H1 (cell line): ENCODE measurements around the gene CAMTA1. TPM values are rescaled to one million over a fixed set of nuclear protein-coding genes. Genes with fewer than 3 reads are reported as not detected.

ENCODE experiments used
- CTCF ChIA-PET: fragments of 300-600 bp; sonication (Branson Sonifier 250); formaldehyde crosslinking; loops from one replicate; lab custom pipeline; 2021; ENCODE audit not compliant: partially characterized antibody; lab: Charles Lee
- POLR2A ChIA-PET: fragments of 300-600 bp; sonication (Branson Sonifier 250); formaldehyde crosslinking; loops from one replicate; lab custom pipeline; 2021; ENCODE audit warnings: inconsistent platforms; ENCODE audit not compliant: partially characterized antibody; lab: Charles Lee
- DNase-seq, 2 experiments: peaks; one replicate each; pipeline versions ENCODE4 v3.0.0 to v3.0.0-alpha.2; 2010 to 2022; ENCODE audit warnings: low spot score in 2 of 2, low read depth in 1 of 2, mixed read lengths in 1 of 2
- FAIRE-seq: peaks from 2 replicates; lab custom pipeline; 2011; peaks lifted over from hg19 to GRCh38; lab: Jason Lieb, UNC
- H2AFZ ChIP-seq: 2 replicates; pipeline ENCODE4 v1.8.1; 2012; ENCODE audit warnings: low read length, inconsistent platforms
- H2AK5ac ChIP-seq: 2 replicates; pipeline ENCODE4 v1.6.1; 2013; ENCODE audit warnings: low read depth, low read length
- H2BK120ac ChIP-seq: replicated peaks from 2 replicates; pipeline ENCODE3; 2013; ENCODE audit warnings: low read depth, low read length, inconsistent platforms
- H2BK12ac ChIP-seq: 2 replicates; pipeline ENCODE4 v1.6.1; 2013; ENCODE audit warnings: low read depth, low read length
- H2BK15ac ChIP-seq: 2 replicates; pipeline ENCODE4 v1.6.1; 2013; ENCODE audit warnings: low read length
- H2BK20ac ChIP-seq: 2 replicates; pipeline ENCODE4 v1.6.1; 2013; ENCODE audit warnings: low read length
- H2BK5ac ChIP-seq: 2 replicates; pipeline ENCODE4 v1.6.1; 2013; ENCODE audit warnings: low read depth, low read length
- H3K14ac ChIP-seq: 2 replicates; pipeline ENCODE4 v1.6.1; 2013; ENCODE audit warnings: inconsistent platforms; ENCODE audit not compliant: insufficient read length
- H3K18ac ChIP-seq: 2 replicates; pipeline ENCODE4 v1.6.1; 2013; ENCODE audit warnings: low read length; ENCODE audit errors: extremely low read depth
- H3K23ac ChIP-seq: 2 replicates; pipeline ENCODE4 v1.6.1; 2013; ENCODE audit warnings: inconsistent platforms; ENCODE audit not compliant: insufficient read length
- H3K23me2 ChIP-seq: 2 replicates; pipeline ENCODE4 v1.6.1; 2013; ENCODE audit warnings: low read depth, low read length
- H3K27ac ChIP-seq: 2 replicates; pipeline ENCODE4 v1.6.1; 2011; ENCODE audit warnings: low read depth, low read length, inconsistent platforms
- H3K27me3 ChIP-seq, 4 experiments: replicated peaks in 1 of 4; 1 replicate in 1 of 4; 2 replicates in 3 of 4; pipeline versions ENCODE4 v1.6.1 to v1.8.1; 2011 to 2013; ENCODE audit warnings: low read length in 3 of 4, mild to moderate bottlenecking in 3 of 4, inconsistent platforms in 2 of 4, mixed read lengths in 2 of 4, moderate library complexity in 1 of 4; ENCODE audit not compliant: control insufficient read depth in 3 of 4, insufficient read depth in 3 of 4; ENCODE audit errors: extremely low read depth in 1 of 4
- H3K36me3 ChIP-seq, 4 experiments: 2 replicates each; pipeline versions ENCODE4 v1.6.1 to v1.8.1; 2011 to 2013; ENCODE audit warnings: mild to moderate bottlenecking in 4 of 4, low read length in 3 of 4, moderate library complexity in 2 of 4, control low read depth in 1 of 4, inconsistent platforms in 1 of 4; ENCODE audit not compliant: insufficient read depth in 4 of 4, control insufficient read depth in 2 of 4
- H3K4ac ChIP-seq: replicated peaks from 2 replicates; pipeline ENCODE3; 2013; ENCODE audit warnings: low read length, low read depth, mixed read lengths, inconsistent platforms; ENCODE audit not compliant: insufficient read length
- H3K4me1 ChIP-seq, 4 experiments: replicated peaks in 1 of 4; 1 replicate in 1 of 4; 2 replicates in 3 of 4; pipeline versions ENCODE4 v1.6.1 to v1.8.1; 2011 to 2013; ENCODE audit warnings: low read length in 3 of 4, inconsistent platforms in 2 of 4, mixed read lengths in 1 of 4; ENCODE audit not compliant: insufficient read depth in 4 of 4, control insufficient read depth in 3 of 4
- H3K4me2 ChIP-seq, 2 experiments: 2 replicates each; pipeline versions ENCODE4 v1.6.1 to v1.8.1; 2011 to 2013; ENCODE audit warnings: low read depth in 2 of 2, low read length in 2 of 2, control low read depth in 1 of 2, inconsistent platforms in 1 of 2, mild to moderate bottlenecking in 1 of 2; ENCODE audit not compliant: insufficient read depth in 1 of 2
- H3K4me3 ChIP-seq, 4 experiments: fragments of 200-600, 300-600 bp in 1 of 4; sonication (generic), shearing (Covaris generic), sonication (Bioruptor Twin) in 1 of 4; 2 replicates each; pipeline versions ENCODE4 v1.5.1 to v1.8.1; 2011 to 2016; ENCODE audit warnings: low read length in 4 of 4, low read depth in 3 of 4, control low read depth in 2 of 4, inconsistent platforms in 2 of 4, mild to moderate bottlenecking in 2 of 4, mixed read lengths in 1 of 4, moderate library complexity in 1 of 4; ENCODE audit not compliant: insufficient read depth in 2 of 4; ENCODE audit errors: extremely low read depth in 1 of 4
- H3K56ac ChIP-seq: replicated peaks from 2 replicates; pipeline ENCODE3; 2013; ENCODE audit warnings: low read depth, mild to moderate bottlenecking, mixed read lengths, low read length, inconsistent platforms; ENCODE audit not compliant: insufficient read length
- H3K79me1 ChIP-seq: 2 replicates; pipeline ENCODE4 v1.6.1; 2013; ENCODE audit warnings: low read depth, low read length, control low read depth
- H3K79me2 ChIP-seq, 2 experiments: 2 replicates each; pipeline versions ENCODE4 v1.6.1 to v1.8.1; 2012 to 2013; ENCODE audit warnings: low read length in 2 of 2, mild to moderate bottlenecking in 2 of 2, inconsistent platforms in 1 of 2; ENCODE audit not compliant: insufficient read depth in 2 of 2, control insufficient read depth in 1 of 2
- H3K9ac ChIP-seq, 4 experiments: replicated peaks in 1 of 4; 1 replicate in 1 of 4; 2 replicates in 3 of 4; pipeline versions ENCODE4 v1.6.1 to v1.8.1; 2011 to 2013; ENCODE audit warnings: low read depth in 3 of 4, low read length in 3 of 4, control low read depth in 2 of 4, mild to moderate bottlenecking in 2 of 4, moderate library complexity in 2 of 4, inconsistent platforms in 1 of 4; ENCODE audit errors: extremely low read depth in 1 of 4
- H3K9me3 ChIP-seq, 2 experiments: 2 replicates each; pipeline versions ENCODE4 v1.6.1 to v1.8.1; 2012 to 2013; ENCODE audit warnings: mild to moderate bottlenecking in 2 of 2, moderate library complexity in 2 of 2, control low read depth in 1 of 2, inconsistent platforms in 1 of 2, low read depth in 1 of 2, low read length in 1 of 2, mixed read lengths in 1 of 2; ENCODE audit not compliant: insufficient read depth in 2 of 2
- H4K20me1 ChIP-seq, 2 experiments: replicated peaks in 1 of 2; 2 replicates each; pipeline versions ENCODE3 to v1.8.1; 2011 to 2013; ENCODE audit warnings: inconsistent platforms in 2 of 2, low read length in 2 of 2, mild to moderate bottlenecking in 1 of 2; ENCODE audit not compliant: insufficient read depth in 2 of 2, control insufficient read depth in 1 of 2
- H4K5ac ChIP-seq: 2 replicates; pipeline ENCODE4 v1.6.1; 2013; ENCODE audit warnings: low read length, low read depth, mixed read lengths, inconsistent platforms; ENCODE audit not compliant: insufficient read length
- H4K8ac ChIP-seq: 2 replicates; pipeline ENCODE4 v1.8.0; 2013; ENCODE audit warnings: mild to moderate bottlenecking, moderate library complexity, low read length, inconsistent platforms; ENCODE audit not compliant: insufficient read depth; ENCODE audit errors: extremely low read depth
- H4K91ac ChIP-seq: replicated peaks from 2 replicates; pipeline ENCODE3; 2013; ENCODE audit warnings: low read length, mixed read lengths, inconsistent platforms; ENCODE audit not compliant: insufficient read length
- BACH1 ChIP-seq: IDR thresholded peaks from 2 replicates; pipeline ENCODE4 v1.6.1; 2012; ENCODE audit warnings: low read length, improper control_type of control experiment
- WGBS, 2 experiments: shearing (Covaris generic) in 1 of 2; methylation state at CpG; one replicate each; pipeline versions ENCODE4 v1.1.6 to v1.1.7; 2013 to 2015; ENCODE audit warnings: low lambda C conversion rate in 2 of 2, mixed read lengths in 2 of 2, inconsistent platforms in 1 of 2, low coverage in 1 of 2, missing lambda C conversion rate in 1 of 2; ENCODE audit not compliant: insufficient replicate concordance in 2 of 2, insufficient coverage in 1 of 2, insufficient read length in 1 of 2; ENCODE audit errors: extremely low coverage in 1 of 2, missing lambda C conversion rate in 1 of 2; 5-methylcytosine and 5-hydroxymethylcytosine counted together
- polyA plus RNA-seq, 7 experiments: library from polyadenylated mRNA; depleted of rRNA in 3 of 7; stranded (reverse) in 5 of 7; unstranded in 2 of 7; fragments of >200 nt in 5 of 7; fragments of 200-250 nt in 2 of 7; gene quantifications; 1 replicate in 5 of 7; 2 replicates in 1 of 7; 4 replicates in 1 of 7; pipeline versions ENCODE4 v1.2.1 to v1.2.3, GENCODE V29; 2011 to 2013; ENCODE audit warnings: missing spikeins in 2 of 7, mixed read lengths in 2 of 7
- total RNA-seq: library from RNA; stranded (reverse); fragmentation: NEBNext Ultra II Directional; extraction: Animal tissue kit (Norgen Biotek cat#: 25700); gene quantifications from 2 replicates; pipeline ENCODE4 v1.2.1, GENCODE V29; 2021

Gene CAMTA1
- total and polyA plus RNA-seq, 2 of the 8 experiments (the other 6 are each of a cell fraction or from before 2014, with no cell fraction given), result 65.0 to 119 TPM

DNA sequence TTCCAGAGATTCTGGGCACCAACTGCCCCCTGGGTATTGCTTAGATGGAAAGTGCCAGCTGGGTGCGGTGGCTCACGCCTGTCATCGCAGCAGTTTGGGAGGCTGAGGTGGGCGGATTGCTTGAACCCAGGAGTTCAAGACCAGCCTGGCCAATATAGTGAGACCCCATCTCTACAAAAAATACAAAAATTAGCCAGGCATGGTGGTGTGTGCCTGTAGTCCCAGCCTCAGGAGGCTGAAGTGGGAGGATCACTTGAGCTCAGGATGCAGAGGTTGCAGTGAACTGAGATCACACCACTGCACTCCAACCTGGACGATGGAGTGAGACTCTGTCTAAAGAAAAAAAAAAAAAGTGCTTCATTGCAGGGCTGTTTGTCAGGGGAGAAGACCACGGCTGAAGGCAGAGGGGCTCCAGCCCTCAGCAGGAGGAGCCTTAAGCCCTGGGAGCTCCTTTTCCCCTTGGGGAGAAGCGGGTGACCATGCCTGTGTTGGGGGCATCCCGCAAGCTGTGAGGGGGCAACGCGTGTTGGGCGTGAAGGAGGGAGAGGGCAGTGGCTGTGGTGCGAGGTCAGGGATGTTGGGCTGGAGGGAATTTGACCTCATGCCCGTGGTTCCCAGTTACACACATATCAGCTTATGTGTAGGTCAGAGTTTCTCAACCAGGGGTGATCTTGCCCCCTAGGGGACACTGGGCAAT is 854.3 kb downstream of the CAMTA1 start:
- no peak overlapping the region for H2BK5ac ChIP-seq
- CTCF ChIA-PET, result interaction anchor here (1.1 to 5.3 kb wide), 6 partner anchors 13 to 415 kb away, joined by 3 to 36 read pairs (median 4); no protein-coding TSS in a partner anchor
- H3K23ac ChIP-seq, result no peak overlapping the region
- no peak overlapping the region for H2BK12ac ChIP-seq
- no peaks in the 10 kb centered on the region for H3K27me3 ChIP-seq
- no peak overlapping the region for H3K27ac ChIP-seq
- POLR2A ChIA-PET, result no interaction called here
- no peak overlapping the region for H2AFZ ChIP-seq
- H4K8ac ChIP-seq, result no peak overlapping the region
- no peak overlapping the region for H2BK120ac ChIP-seq
- FAIRE-seq (no peak), DNase-seq (no peak)
- H3K79me2 ChIP-seq, result no peaks in the 10 kb centered on the region
- H3K4me1 ChIP-seq, result no peaks in the 10 kb centered on the region
- no peak overlapping the region for H3K56ac ChIP-seq
- H2BK20ac ChIP-seq, result no peak overlapping the region
- H4K91ac ChIP-seq, result no peak overlapping the region
- no peaks in the 10 kb centered on the region for H3K79me1 ChIP-seq
- H3K18ac ChIP-seq, result no peak overlapping the region
- no peaks in the 10 kb centered on the region for H4K20me1 ChIP-seq
- no peak overlapping the region for H3K14ac ChIP-seq
- no peak for TF ChIP-seq BACH1
- H3K4me3 ChIP-seq, result no peak overlapping the region
- H3K23me2 ChIP-seq, result no peaks in the 10 kb centered on the region
- no peaks in the 10 kb centered on the region for H3K36me3 ChIP-seq
- no peak overlapping the region for H3K4ac ChIP-seq
- H2AK5ac ChIP-seq, result no peak overlapping the region
- no peak overlapping the region for H3K4me2 ChIP-seq
- WGBS, 2 experiments, result 93% methylated on average over 13 of the region's 13 CpGs; no CpG with 5 or more reads in 1 of the 2 experiments
- no peak overlapping the region; a peak in 1 of 7 replicates for H3K9ac ChIP-seq
- H4K5ac ChIP-seq, result no peak overlapping the region
- 0 out of 4 replicates have a peak, but pooled peaks cover 0 to 3% of the 10 kb centered on the region in 2 experiments for H3K9me3 ChIP-seq
- H2BK15ac ChIP-seq, result no peak overlapping the region
